ENCODE results near the gene NYAP2. TPM values are rescaled to one million over a fixed set of nuclear protein-coding genes. Genes with fewer than 3 reads are reported as not detected.

Gene NYAP2
- total RNA-seq, 1 donor from 2014 or later, result 0.14 TPM

DNA sequence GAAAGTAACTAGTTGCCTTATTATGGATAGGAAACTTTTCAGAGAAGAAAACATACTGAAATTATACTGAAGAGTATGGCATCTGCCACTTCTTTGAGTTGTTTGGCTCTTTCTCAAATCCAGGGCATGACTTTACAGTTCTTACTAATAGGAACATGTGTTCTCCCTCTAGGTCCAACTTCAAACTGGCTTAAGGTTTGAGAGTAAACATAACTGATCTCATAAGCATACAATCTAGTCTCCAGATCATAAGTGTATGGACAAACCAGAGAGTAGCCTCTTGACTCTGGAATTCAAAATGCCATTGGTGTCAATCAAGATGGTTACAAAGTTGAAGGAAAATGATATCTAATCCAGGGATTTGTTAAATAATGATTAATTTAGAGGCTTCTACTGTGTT is 101.5 kb downstream of the NYAP2 start:
- no peak overlapping the region for H3K27ac ChIP-seq (ENCODE audit: low read depth, low read length)
- no peaks in the 10 kb centered on the region for H3K36me3 ChIP-seq (ENCODE audit: insufficient read depth, low read length)
- no peaks in the 10 kb centered on the region for H3K4me1 ChIP-seq (ENCODE audit: insufficient read depth, low read length)
- no peak overlapping the region for H3K27ac Mint-ChIP-seq (ENCODE audit: unreplicated experiment)
- H3K4me2 ChIP-seq (ENCODE audit: low read length), result no peak overlapping the region
- no peak overlapping the region for H3K4me3 Mint-ChIP-seq (ENCODE audit: unreplicated experiment)
- no peak overlapping the region for H3K9ac ChIP-seq (ENCODE audit: low read length)
- no peak overlapping the region for H2AFZ ChIP-seq (ENCODE audit: low read depth, low read length)
- FAIRE-seq, result no peak
- no peaks in the 10 kb centered on the region for H3K4me1 Mint-ChIP-seq (ENCODE audit: low read depth, unreplicated experiment)
- no peaks in the 10 kb centered on the region for H3K36me3 Mint-ChIP-seq (ENCODE audit: low read depth, unreplicated experiment)
- no peaks in the 10 kb centered on the region for H4K20me1 ChIP-seq (ENCODE audit: insufficient read depth, low read length)
- peaks cover 4% of the 10 kb centered on the region for H3K27me3 ChIP-seq (ENCODE audit: insufficient read depth, low read length)
- no peaks in the 10 kb centered on the region for H3K27me3 Mint-ChIP-seq (ENCODE audit: low read depth, unreplicated experiment)
- DNase-seq (ENCODE audit: low read depth), result no peak
- no peaks in the 10 kb centered on the region for H3K9me3 ChIP-seq (ENCODE audit: insufficient read depth, low read depth, low read length)
- no peaks in the 10 kb centered on the region for H3K79me2 ChIP-seq (ENCODE audit: insufficient read depth, low read length)
- no peak for TF ChIP-seq EZH2 (IDR thresholded peaks at IDR 0.05; ENCODE audit: insufficient read depth, low read length)
- TF ChIP-seq, protein P1, sequence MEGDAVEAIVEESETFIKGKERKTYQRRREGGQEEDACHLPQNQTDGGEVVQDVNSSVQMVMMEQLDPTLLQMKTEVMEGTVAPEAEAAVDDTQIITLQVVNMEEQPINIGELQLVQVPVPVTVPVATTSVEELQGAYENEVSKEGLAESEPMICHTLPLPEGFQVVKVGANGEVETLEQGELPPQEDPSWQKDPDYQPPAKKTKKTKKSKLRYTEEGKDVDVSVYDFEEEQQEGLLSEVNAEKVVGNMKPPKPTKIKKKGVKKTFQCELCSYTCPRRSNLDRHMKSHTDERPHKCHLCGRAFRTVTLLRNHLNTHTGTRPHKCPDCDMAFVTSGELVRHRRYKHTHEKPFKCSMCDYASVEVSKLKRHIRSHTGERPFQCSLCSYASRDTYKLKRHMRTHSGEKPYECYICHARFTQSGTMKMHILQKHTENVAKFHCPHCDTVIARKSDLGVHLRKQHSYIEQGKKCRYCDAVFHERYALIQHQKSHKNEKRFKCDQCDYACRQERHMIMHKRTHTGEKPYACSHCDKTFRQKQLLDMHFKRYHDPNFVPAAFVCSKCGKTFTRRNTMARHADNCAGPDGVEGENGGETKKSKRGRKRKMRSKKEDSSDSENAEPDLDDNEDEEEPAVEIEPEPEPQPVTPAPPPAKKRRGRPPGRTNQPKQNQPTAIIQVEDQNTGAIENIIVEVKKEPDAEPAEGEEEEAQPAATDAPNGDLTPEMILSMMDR (IDR thresholded peaks at IDR 0.05; ENCODE audit: insufficient read depth, low read depth, low read length), result no peak
- H3K4me3 ChIP-seq (ENCODE audit: insufficient read depth, low read depth, low read length), result no peak overlapping the region
- no peaks in the 10 kb centered on the region for H3K9me3 Mint-ChIP-seq (ENCODE audit: unreplicated experiment)

DNA sequence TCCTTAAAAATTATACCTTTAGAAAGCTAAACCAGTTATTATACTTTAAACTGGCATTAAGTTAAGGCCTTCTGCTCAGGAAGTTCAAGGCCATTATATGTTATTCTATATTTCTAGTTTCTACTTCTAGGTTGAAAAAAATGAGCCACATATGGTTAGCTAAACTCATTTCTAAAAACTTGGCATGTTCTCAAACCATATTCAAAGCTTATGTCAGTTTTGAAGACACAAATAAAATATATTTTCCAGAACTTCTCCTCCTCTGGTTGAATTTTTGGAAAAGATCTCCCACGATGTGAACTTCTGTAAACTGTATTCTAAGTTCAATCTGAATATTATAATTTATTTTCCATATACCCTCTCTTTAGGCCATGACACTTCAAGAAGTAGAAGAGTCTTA is 103.5 kb downstream of the NYAP2 start:
- Histone ChIP-seq H3K79me2 (ENCODE audit: insufficient read depth, low read length) (no peaks in the 10 kb centered on the region), H3K27ac (ENCODE audit: low read depth, low read length) (no peak overlapping the region), H3K4me2 (ENCODE audit: low read length) (no peak overlapping the region), H3K4me1 (ENCODE audit: insufficient read depth, low read length) (no peaks in the 10 kb centered on the region), H3K9ac (ENCODE audit: low read length) (no peak overlapping the region), H2AFZ (ENCODE audit: low read depth, low read length) (no peak overlapping the region), H3K9me3 (ENCODE audit: insufficient read depth, low read depth, low read length) (no peaks in the 10 kb centered on the region), H4K20me1 (ENCODE audit: insufficient read depth, low read length) (no peaks in the 10 kb centered on the region), H3K27me3 (ENCODE audit: insufficient read depth, low read length) (peaks cover 4% of the 10 kb centered on the region), H3K36me3 (ENCODE audit: insufficient read depth, low read length) (no peaks in the 10 kb centered on the region), H3K4me3 (ENCODE audit: insufficient read depth, low read depth, low read length) (no peak overlapping the region)
- H3K4me1 Mint-ChIP-seq (ENCODE audit: low read depth, unreplicated experiment), result no peaks in the 10 kb centered on the region
- H3K4me3 Mint-ChIP-seq (ENCODE audit: unreplicated experiment), result no peak overlapping the region
- H3K27me3 Mint-ChIP-seq (ENCODE audit: low read depth, unreplicated experiment), result no peaks in the 10 kb centered on the region
- FAIRE-seq (no peak), DNase-seq (ENCODE audit: low read depth) (no peak)
- no peaks in the 10 kb centered on the region for H3K9me3 Mint-ChIP-seq (ENCODE audit: unreplicated experiment)
- no peak for TF ChIP-seq EZH2 (IDR thresholded peaks at IDR 0.05; ENCODE audit: insufficient read depth, low read length)
- TF ChIP-seq, protein P1 (IDR thresholded peaks at IDR 0.05; ENCODE audit: insufficient read depth, low read depth, low read length), result no peak
- H3K36me3 Mint-ChIP-seq (ENCODE audit: low read depth, unreplicated experiment), result no peaks in the 10 kb centered on the region
- no peak overlapping the region for H3K27ac Mint-ChIP-seq (ENCODE audit: unreplicated experiment)

DNA sequence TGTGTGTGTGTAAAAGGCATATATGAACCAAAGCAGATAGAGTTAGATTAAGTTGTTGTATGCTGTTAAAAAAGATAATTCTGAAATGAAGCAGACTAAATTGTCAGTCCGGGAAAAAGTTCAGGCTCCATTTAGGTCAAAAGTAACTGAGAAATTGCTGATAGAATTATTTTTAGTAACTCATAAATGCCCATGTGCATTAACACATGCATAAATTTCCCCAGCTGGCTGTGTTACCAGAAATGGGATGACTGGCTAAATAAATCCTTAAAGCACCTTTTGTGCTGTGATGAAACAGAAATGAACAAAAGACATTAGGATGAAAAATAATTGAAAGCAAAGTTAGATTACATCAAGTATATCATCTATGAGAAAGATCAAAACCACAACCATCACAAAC is 111.3 kb downstream of the NYAP2 start:
- H3K4me3 ChIP-seq (ENCODE audit: insufficient read depth, low read depth, low read length), result no peak overlapping the region
- no peaks in the 10 kb centered on the region for H3K9me3 Mint-ChIP-seq (ENCODE audit: unreplicated experiment)
- H3K4me2 ChIP-seq (ENCODE audit: low read length), result no peak overlapping the region
- no peaks in the 10 kb centered on the region for H3K9me3 ChIP-seq (ENCODE audit: insufficient read depth, low read depth, low read length)
- H3K79me2 ChIP-seq (ENCODE audit: insufficient read depth, low read length), result no peaks in the 10 kb centered on the region
- H3K4me1 Mint-ChIP-seq (ENCODE audit: low read depth, unreplicated experiment), result peaks cover 4% of the 10 kb centered on the region
- H3K27ac Mint-ChIP-seq (ENCODE audit: unreplicated experiment), result no peak overlapping the region
- H3K4me1 ChIP-seq (ENCODE audit: insufficient read depth, low read length), result peaks cover 5% of the 10 kb centered on the region
- H4K20me1 ChIP-seq (ENCODE audit: insufficient read depth, low read length), result no peaks in the 10 kb centered on the region
- H3K27ac ChIP-seq (ENCODE audit: low read depth, low read length), result no peak overlapping the region
- no peak for TF ChIP-seq EZH2 (IDR thresholded peaks at IDR 0.05; ENCODE audit: insufficient read depth, low read length)
- TF ChIP-seq, protein P1 (IDR thresholded peaks at IDR 0.05; ENCODE audit: insufficient read depth, low read depth, low read length), result no peak
- H3K27me3 Mint-ChIP-seq (ENCODE audit: low read depth, unreplicated experiment), result peaks cover 4% of the 10 kb centered on the region
- H3K27me3 ChIP-seq (ENCODE audit: insufficient read depth, low read length), result peaks cover 2% of the 10 kb centered on the region
- no peak overlapping the region for H3K4me3 Mint-ChIP-seq (ENCODE audit: unreplicated experiment)
- H2AFZ ChIP-seq (ENCODE audit: low read depth, low read length), result no peak overlapping the region
- no peak for DNase-seq (ENCODE audit: low read depth)
- no peak for FAIRE-seq
- H3K9ac ChIP-seq (ENCODE audit: low read length), result no peak overlapping the region
- H3K36me3 Mint-ChIP-seq (ENCODE audit: low read depth, unreplicated experiment), result no peaks in the 10 kb centered on the region
- H3K36me3 ChIP-seq (ENCODE audit: insufficient read depth, low read length), result no peaks in the 10 kb centered on the region
